DND-41 (cell line): ENCODE data around the gene LHPP.

Experiments used
- CTCF ChIP-seq: IDR thresholded peaks from 2 replicates; pipeline ENCODE4 v1.5.1; 2012; ENCODE audit warnings: borderline replicate concordance, low read length, moderate library complexity, mild to moderate bottlenecking; ENCODE audit not compliant: poor library complexity, severe bottlenecking; ENCODE audit errors: extremely low read depth
- EZH2 ChIP-seq: IDR thresholded peaks from 3 replicates; pipeline ENCODE4 v1.6.1; 2012; ENCODE audit warnings: borderline replicate concordance, low read depth, mild to moderate bottlenecking, moderate library complexity, low read length, inconsistent platforms; ENCODE audit not compliant: severe bottlenecking

- TF ChIP-seq CTCF (no peak), EZH2 (no peak)
Observed at GRCh38 chr10:124476043-124476725, 14.6 kb downstream of the LHPP start.
